ENCODE measurements around the gene CYFIP2.

DNA sequence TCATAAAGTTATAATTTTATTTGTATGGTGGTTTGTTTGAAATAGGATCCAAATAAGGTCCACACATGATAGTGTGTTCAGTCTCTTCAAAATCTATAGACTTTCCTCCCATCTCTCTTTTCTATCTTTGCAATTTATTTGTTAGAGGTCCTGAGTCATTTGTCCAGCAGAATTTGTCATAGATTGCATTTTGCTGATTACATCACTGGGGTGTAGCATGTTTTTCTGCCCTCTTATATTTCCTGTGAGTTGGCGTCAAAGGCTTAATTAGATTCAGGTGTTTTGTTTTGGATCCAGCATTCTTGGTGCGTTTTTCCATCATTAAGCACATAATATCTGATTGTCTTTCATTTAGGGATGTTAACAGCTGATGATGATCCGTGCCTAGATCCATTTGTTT, 15.0 kb downstream of the CYFIP2 start:
- TF ChIP-seq, protein P1, sequence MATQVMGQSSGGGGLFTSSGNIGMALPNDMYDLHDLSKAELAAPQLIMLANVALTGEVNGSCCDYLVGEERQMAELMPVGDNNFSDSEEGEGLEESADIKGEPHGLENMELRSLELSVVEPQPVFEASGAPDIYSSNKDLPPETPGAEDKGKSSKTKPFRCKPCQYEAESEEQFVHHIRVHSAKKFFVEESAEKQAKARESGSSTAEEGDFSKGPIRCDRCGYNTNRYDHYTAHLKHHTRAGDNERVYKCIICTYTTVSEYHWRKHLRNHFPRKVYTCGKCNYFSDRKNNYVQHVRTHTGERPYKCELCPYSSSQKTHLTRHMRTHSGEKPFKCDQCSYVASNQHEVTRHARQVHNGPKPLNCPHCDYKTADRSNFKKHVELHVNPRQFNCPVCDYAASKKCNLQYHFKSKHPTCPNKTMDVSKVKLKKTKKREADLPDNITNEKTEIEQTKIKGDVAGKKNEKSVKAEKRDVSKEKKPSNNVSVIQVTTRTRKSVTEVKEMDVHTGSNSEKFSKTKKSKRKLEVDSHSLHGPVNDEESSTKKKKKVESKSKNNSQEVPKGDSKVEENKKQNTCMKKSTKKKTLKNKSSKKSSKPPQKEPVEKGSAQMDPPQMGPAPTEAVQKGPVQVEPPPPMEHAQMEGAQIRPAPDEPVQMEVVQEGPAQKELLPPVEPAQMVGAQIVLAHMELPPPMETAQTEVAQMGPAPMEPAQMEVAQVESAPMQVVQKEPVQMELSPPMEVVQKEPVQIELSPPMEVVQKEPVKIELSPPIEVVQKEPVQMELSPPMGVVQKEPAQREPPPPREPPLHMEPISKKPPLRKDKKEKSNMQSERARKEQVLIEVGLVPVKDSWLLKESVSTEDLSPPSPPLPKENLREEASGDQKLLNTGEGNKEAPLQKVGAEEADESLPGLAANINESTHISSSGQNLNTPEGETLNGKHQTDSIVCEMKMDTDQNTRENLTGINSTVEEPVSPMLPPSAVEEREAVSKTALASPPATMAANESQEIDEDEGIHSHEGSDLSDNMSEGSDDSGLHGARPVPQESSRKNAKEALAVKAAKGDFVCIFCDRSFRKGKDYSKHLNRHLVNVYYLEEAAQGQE (IDR thresholded peaks at IDR 0.05; ENCODE audit: insufficient replicate concordance, low read depth), result no peak
- TF ChIP-seq, protein P2, sequence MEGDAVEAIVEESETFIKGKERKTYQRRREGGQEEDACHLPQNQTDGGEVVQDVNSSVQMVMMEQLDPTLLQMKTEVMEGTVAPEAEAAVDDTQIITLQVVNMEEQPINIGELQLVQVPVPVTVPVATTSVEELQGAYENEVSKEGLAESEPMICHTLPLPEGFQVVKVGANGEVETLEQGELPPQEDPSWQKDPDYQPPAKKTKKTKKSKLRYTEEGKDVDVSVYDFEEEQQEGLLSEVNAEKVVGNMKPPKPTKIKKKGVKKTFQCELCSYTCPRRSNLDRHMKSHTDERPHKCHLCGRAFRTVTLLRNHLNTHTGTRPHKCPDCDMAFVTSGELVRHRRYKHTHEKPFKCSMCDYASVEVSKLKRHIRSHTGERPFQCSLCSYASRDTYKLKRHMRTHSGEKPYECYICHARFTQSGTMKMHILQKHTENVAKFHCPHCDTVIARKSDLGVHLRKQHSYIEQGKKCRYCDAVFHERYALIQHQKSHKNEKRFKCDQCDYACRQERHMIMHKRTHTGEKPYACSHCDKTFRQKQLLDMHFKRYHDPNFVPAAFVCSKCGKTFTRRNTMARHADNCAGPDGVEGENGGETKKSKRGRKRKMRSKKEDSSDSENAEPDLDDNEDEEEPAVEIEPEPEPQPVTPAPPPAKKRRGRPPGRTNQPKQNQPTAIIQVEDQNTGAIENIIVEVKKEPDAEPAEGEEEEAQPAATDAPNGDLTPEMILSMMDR (IDR thresholded peaks at IDR 0.05; ENCODE audit: insufficient read depth, low read length), result no peak
- TF ChIP-seq POLR2AphosphoS5 (IDR thresholded peaks at IDR 0.05; ENCODE audit: low read depth), result no peak
- TF ChIP-seq GABPA (IDR thresholded peaks at IDR 0.05; ENCODE audit: low read depth), result no peak

All from HL-60 (cell line).